GM12872 (cell line): ENCODE results near the gene DTNBP1.

ENCODE experiments used
- TF ChIP-seq, protein P1 (sequence below): IDR thresholded peaks from 3 replicates; pipeline ENCODE4 v1.5.1; 2011; ENCODE audit warnings: low read depth, mild to moderate bottlenecking, low read length, moderate library complexity; ENCODE audit not compliant: insufficient read depth

DTNBP1 gene

DNA sequence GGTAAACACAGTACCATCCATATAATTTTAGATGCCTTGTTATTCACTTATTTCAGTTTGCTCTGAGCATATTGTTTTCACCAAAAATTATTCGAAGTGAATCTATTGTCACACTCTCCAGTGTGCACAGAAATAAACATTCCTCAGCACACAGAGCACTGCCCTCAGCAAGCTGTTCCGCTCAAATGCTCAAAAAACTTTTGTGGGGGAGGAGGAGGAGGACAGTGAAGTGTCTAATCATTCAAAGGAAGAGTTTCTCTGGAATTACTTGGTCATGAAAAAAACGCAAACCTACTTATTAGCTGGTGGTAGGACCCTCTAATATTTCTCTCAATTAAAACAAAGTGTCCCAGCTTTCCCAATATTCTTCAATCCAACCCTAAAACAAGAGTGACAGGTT, 88.3 kb downstream of the DTNBP1 start:
- TF ChIP-seq, protein P1, sequence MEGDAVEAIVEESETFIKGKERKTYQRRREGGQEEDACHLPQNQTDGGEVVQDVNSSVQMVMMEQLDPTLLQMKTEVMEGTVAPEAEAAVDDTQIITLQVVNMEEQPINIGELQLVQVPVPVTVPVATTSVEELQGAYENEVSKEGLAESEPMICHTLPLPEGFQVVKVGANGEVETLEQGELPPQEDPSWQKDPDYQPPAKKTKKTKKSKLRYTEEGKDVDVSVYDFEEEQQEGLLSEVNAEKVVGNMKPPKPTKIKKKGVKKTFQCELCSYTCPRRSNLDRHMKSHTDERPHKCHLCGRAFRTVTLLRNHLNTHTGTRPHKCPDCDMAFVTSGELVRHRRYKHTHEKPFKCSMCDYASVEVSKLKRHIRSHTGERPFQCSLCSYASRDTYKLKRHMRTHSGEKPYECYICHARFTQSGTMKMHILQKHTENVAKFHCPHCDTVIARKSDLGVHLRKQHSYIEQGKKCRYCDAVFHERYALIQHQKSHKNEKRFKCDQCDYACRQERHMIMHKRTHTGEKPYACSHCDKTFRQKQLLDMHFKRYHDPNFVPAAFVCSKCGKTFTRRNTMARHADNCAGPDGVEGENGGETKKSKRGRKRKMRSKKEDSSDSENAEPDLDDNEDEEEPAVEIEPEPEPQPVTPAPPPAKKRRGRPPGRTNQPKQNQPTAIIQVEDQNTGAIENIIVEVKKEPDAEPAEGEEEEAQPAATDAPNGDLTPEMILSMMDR: no peak

- TF ChIP-seq, protein P1: no peak
Measured at GRCh38 chr6:15574023-15574422, 88.8 kb downstream of the DTNBP1 start.

DNA sequence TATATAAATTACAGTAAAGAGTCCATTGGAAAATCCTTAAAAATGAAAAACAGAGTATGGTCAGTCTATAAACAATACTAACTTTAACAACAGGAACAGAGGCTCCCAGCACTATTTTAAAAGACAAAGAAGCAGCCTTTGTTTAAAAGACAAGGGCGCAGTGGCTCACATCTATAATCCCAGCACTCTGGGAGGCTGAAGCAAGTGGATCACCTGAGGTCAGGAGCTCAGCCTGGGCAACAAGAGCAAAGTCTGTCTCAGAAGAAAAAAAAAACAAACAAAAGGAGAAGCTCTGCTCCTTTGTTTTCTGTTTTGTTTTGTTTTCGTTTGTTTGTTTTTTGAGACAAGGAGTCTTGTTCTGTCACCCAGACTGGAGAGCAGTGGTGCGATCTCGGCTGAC, 89.4 kb downstream of the DTNBP1 start:
- TF ChIP-seq, protein P1: no peak

DNA sequence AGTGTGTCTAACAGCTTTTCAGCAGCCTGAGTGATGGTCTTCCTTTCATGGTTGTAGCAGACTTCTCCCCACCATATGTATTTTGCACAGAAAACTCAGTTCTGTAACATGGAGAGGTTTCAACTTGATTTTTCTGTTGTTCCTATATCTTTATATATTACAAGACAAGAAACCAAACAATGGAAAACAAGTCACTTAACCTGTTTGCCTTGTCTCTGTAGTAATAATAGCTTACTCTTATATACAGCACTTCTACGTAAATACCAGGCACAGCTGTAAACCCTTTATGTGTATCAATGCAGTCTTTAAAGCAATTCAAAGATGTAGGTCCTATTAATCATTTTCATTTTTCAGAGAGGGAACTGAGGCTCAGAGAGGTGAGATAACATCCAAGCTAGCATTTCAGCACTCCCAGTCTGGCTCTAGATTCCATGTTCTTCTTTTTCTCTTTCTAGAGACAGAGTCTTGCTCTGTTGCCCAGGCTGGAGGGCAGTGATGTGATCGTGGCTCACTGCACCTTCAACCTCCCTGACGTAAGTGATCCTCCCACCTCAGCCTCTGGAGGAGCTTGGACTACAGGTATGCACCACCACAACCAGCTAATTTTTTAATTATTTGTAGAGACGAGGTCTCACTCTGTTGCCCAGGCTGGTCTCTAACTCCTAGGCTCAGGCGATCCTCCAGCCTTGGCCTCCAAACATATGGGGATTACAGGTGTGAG, 90.4 kb downstream of the DTNBP1 start:
- TF ChIP-seq, protein P1: no peak

- TF ChIP-seq, protein P1: no peak
Measured at GRCh38 chr6:15570171-15570570, 92.7 kb downstream of the DTNBP1 start.

DNA sequence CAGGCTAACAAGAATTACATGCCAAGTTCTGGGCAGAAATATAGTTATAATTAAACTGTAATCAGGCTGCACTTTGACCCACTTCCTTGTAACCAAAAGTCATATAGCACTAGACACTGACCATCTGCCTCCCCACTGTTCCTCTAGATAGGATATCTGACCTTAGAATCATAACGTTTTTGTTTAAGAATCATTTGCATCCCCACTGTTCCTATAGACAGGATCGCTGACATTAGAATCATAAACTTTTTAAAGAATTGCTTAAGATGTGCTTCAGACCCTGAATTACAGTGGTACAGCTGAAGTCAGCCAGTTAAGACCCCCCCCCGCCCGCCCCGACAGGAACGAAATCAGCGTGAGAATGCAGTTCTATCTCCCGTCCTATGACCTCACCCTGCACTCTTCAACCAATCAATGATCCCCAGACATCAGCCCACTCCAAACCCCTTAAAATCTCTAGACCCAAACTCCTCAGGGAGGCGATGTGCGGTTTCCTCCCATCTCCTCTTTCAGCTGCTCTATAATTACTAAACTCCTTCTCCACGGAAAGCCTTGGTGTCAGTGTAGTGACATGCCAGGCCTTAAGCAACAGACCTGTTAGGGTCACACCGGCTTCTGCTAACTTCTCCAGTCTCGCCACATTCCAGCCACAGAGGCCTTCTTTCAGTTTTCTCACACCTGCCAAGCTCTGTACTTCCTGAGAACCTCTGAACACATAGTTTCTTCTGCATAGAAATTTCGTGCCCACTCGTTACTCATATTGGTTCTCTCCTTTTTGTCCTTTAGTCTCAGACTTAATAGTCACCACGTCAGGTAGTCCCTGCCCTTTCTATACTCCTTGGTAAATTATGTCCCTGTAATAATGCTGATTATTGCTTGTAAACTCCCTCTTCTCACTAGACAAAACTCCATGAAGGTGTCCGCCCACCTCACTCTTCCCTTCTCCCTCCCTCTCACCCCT, 93.5 kb downstream of the DTNBP1 start:
- TF ChIP-seq, protein P1: no peak

GRCh38 chr6:15562977-15563376, 99.9 kb downstream of the DTNBP1 start:
- TF ChIP-seq, protein P1: no peak
